Neural cell (in vitro differentiated cells): ENCODE data around the gene CBR3.
"Not testable (repeated sequence)": the region's sequence is repeated elsewhere in the genome, so short reads cannot be mapped to it uniquely, and the experiment has no call there.

ENCODE experiments used
- EP300 ChIP-seq: fragments of 450-650 bp; conservative IDR thresholded peaks from 2 replicates; pipeline ENCODE4 v1.6.1; 2014; ENCODE audit warnings: antibody characterized with exemption, mild to moderate bottlenecking, moderate library complexity; ENCODE audit not compliant: poor library complexity, severe bottlenecking
- EZH2 ChIP-seq: fragments of 200-600, 300-800 bp; shearing (Covaris generic), sonication (generic); IDR thresholded peaks from 2 replicates; pipeline ENCODE4 v1.6.1; 2014; ENCODE audit warnings: antibody characterized with exemption, low read length, borderline replicate concordance, mild to moderate bottlenecking; ENCODE audit not compliant: insufficient read depth, poor library complexity, severe bottlenecking
- MXI1 ChIP-seq: fragments of 450-650 bp; conservative IDR thresholded peaks from 2 replicates; pipeline ENCODE4 v1.6.1; 2014; ENCODE audit warnings: antibody characterized with exemption, mild to moderate bottlenecking; ENCODE audit not compliant: poor library complexity, severe bottlenecking
- POLR2AphosphoS5 ChIP-seq: IDR thresholded peaks from 2 replicates; pipeline ENCODE4 v1.6.1; 2012
- RAD21 ChIP-seq: fragments of 450-650 bp; conservative IDR thresholded peaks from 2 replicates; pipeline ENCODE4 v1.6.1; 2014; ENCODE audit warnings: antibody characterized with exemption, mild to moderate bottlenecking, moderate library complexity
- REST ChIP-seq: IDR thresholded peaks from 2 replicates; pipeline ENCODE4 v1.6.1; 2012; ENCODE audit warnings: borderline replicate concordance
- SMC3 ChIP-seq: fragments of 450-650 bp; conservative IDR thresholded peaks from 2 replicates; pipeline ENCODE4 v1.6.1; 2014; ENCODE audit warnings: antibody characterized with exemption, mild to moderate bottlenecking, moderate library complexity; ENCODE audit not compliant: poor library complexity
- TAF1 ChIP-seq: IDR thresholded peaks from 2 replicates; pipeline ENCODE4 v1.6.1; 2012; ENCODE audit warnings: low read depth
- TF ChIP-seq, protein P1 (sequence below): fragments of 450-650 bp; IDR thresholded peaks from 2 replicates; pipeline ENCODE4 v1.5.1; 2014; ENCODE audit warnings: antibody characterized with exemption, mild to moderate bottlenecking, moderate library complexity; ENCODE audit not compliant: poor library complexity, severe bottlenecking

- TF ChIP-seq, protein P1, sequence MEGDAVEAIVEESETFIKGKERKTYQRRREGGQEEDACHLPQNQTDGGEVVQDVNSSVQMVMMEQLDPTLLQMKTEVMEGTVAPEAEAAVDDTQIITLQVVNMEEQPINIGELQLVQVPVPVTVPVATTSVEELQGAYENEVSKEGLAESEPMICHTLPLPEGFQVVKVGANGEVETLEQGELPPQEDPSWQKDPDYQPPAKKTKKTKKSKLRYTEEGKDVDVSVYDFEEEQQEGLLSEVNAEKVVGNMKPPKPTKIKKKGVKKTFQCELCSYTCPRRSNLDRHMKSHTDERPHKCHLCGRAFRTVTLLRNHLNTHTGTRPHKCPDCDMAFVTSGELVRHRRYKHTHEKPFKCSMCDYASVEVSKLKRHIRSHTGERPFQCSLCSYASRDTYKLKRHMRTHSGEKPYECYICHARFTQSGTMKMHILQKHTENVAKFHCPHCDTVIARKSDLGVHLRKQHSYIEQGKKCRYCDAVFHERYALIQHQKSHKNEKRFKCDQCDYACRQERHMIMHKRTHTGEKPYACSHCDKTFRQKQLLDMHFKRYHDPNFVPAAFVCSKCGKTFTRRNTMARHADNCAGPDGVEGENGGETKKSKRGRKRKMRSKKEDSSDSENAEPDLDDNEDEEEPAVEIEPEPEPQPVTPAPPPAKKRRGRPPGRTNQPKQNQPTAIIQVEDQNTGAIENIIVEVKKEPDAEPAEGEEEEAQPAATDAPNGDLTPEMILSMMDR, result not testable (repeated sequence)
- TF ChIP-seq POLR2AphosphoS5, TAF1, EP300, RAD21, REST, MXI1, EZH2, SMC3: not testable (repeated sequence)
Measured at GRCh38 chr21:36130414-36130762, 4.5 kb upstream of the CBR3 start.
